Heart left ventricle (tissue), 13 donors: Measurements from ENCODE around the gene GZMM.

ENCODE experiments used
- CTCF ChIP-seq, 12 donors: fragments of 200-600 bp; sonication (generic) in 4 of 12; IDR thresholded peaks; one replicate each; pipeline versions ENCODE4 v1.5.0 to v1.8.0; 2018 to 2022; ENCODE audit warnings: antibody characterized with exemption in 12 of 12, mild to moderate bottlenecking in 5 of 12
- POLR2A ChIP-seq, 2 donors: fragments of 450-650 bp; IDR thresholded peaks; one replicate each; pipeline ENCODE4 v1.6.1; 2017; ENCODE audit warnings: antibody characterized with exemption in 2 of 2, mild to moderate bottlenecking in 2 of 2, moderate library complexity in 2 of 2
- donor health status: ischemic (EF 13 %, LVEDD 7.1; RV severe dilation, severe dysfunction).
- donor health status: DM: no; HTN: yes; CAD: no.
- donor health status: DM: no; HTN: no; CAD: no.
- donor health status: ischemic (EF 25% LVEDD 6.9; RV normal size, moderate dysfunction).
- donor health status: ischemic (EF 25% LVEDD 5.7; RV mildly dilated, moderate dysfunction).
- donor health status: ischemic (EF 35%, LVEDD 5.7; RV mildly dilated, moderate dysfunction).
- donor health status: nonischemic (EF 11% LVEDD 7.7; RV severe dilation, severe dysfunction).
- donor health status: DM: yes; HTN: yes; CAD: no.
- donor health status: PGD.
- donor health status: ischemic (EF 29% LVEDD 5.4; RV normal size, mild dysfunction).
- donor health status: nonischemic (EF 23%, LVEDD 6.1; RV moderate dilation, normal function).

DNA sequence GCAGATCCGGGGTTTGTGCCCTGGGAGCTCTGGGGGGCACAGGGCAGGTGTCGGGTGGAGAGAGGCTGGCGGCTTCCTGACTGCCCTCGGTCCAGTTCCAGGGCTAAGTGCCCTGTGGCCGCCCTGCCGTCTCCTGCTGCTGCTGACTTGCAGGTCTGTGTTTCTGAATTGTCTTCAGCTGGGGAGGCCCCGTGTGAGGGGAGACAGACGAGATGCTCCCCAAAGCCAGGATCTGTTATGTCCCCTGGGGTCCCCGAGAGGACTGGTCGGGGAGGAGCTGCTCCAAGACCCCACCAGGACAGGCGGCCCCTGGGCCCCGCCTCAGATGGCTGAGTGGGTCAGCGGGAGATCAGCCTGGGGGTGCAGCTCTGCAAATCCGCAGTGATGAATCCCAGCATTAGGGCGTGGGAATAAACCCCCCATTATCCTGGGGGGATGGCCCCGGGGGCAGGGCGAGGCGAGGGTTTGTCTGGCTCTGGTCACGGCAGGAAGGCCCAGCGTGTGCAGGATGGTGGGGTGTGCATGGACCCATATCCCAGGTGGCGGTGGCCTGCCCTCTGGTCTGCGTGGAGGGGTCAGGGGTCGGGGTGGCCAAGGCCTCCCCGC, 50.5 kb downstream of the GZMM start:
- TF ChIP-seq CTCF (IDR thresholded peaks at IDR 0.05) (no peak), POLR2A (IDR thresholded peaks at IDR 0.05) (no peak)
